ENCODE measurements around the gene SAPCD2. TPM values are rescaled to one million over a fixed set of nuclear protein-coding genes. Genes with fewer than 3 reads are reported as not detected.

The SAPCD2 gene
- total RNA-seq, 4 donors from 2014 or later, result 0.16 to 0.24 (median 0.17) TPM; not detected in 1

- in situ Hi-C loops (cut with MboI; ENCODE audit: low sequenced_read_pairs in 4 of 4), result no loop called here
- Histone ChIP-seq H3K27me3 (no peaks in the 10 kb centered on the region), H3K27ac (no peak overlapping the region), H3K4me1 (peaks cover 6 to 8% of the 10 kb centered on the region in 2 donors), H3K4me3 (no peak overlapping the region), H3K36me3 (peaks cover 0 to 12% of the 10 kb centered on the region in 2 donors), H3K9me3 (no peaks in the 10 kb centered on the region)
- DNase-seq (peak in 1 of 2 donors; percentile 39), ATAC-seq (peak in 1 of 2 donors; percentile 24)
- TF ChIP-seq POLR2A (IDR thresholded peaks at IDR 0.05), result no peak
- intact Hi-C loops (cut with DNase I; ENCODE audit: low total_unique reads), result no loop called here
Measured at GRCh38 chr9:137021979-137022661, 48.2 kb downstream of the SAPCD2 start.

GRCh38 chr9:137021568-137021978 lies 48.8 kb downstream of the SAPCD2 start:
- DNase-seq, result no peak
- peaks cover 0 to 18% of the 10 kb centered on the region in 2 donors for H3K36me3 ChIP-seq

GRCh38 chr9:137020771-137021567 lies 49.4 kb downstream of the SAPCD2 start:
- ATAC-seq, result no peak
- in situ Hi-C loops (cut with MboI; ENCODE audit: low sequenced_read_pairs in 4 of 4), result no loop called here
- H3K36me3 ChIP-seq, result peaks cover 0 to 22% of the 10 kb centered on the region in 2 donors

More at GRCh38 chr9:137021568-137021978, 48.8 kb downstream of the SAPCD2 start:
- in situ Hi-C loops (cut with MboI; ENCODE audit: low sequenced_read_pairs in 4 of 4), result no loop called here
- no peak overlapping the region for H3K27ac ChIP-seq
- no peaks in the 10 kb centered on the region for H3K9me3 ChIP-seq
- intact Hi-C loops (cut with DNase I; ENCODE audit: low total_unique reads), result no loop called here
- H3K4me3 ChIP-seq, result no peak overlapping the region
- TF ChIP-seq POLR2A (IDR thresholded peaks at IDR 0.05) (no peak), CTCF (IDR thresholded peaks at IDR 0.05 in 4 of 5, conservative IDR thresholded peaks at IDR 0.05 in 1 of 5) (no peak)
- ATAC-seq, result no peak
- H3K4me1 ChIP-seq, result peaks cover under 1 to 3% of the 10 kb centered on the region in 2 donors
- H3K27me3 ChIP-seq, result no peaks in the 10 kb centered on the region

GRCh38 chr9:137019891-137020683 lies 50.3 kb downstream of the SAPCD2 start:
- no peaks in the 10 kb centered on the region for H3K9me3 ChIP-seq
- no peak for TF ChIP-seq CTCF (IDR thresholded peaks at IDR 0.05 in 4 of 5, conservative IDR thresholded peaks at IDR 0.05 in 1 of 5)
- TF ChIP-seq POLR2A (IDR thresholded peaks at IDR 0.05), result no peak
- no peak for DNase-seq
- H3K36me3 ChIP-seq, result peaks cover 0 to 31% of the 10 kb centered on the region in 2 donors
- no peak for ATAC-seq
- no peak overlapping the region for H3K4me3 ChIP-seq
- in situ Hi-C loops (cut with MboI; ENCODE audit: low sequenced_read_pairs in 4 of 4) (no loop called here), intact Hi-C loops (cut with DNase I; ENCODE audit: low total_unique reads) (no loop called here)
- H3K27me3 ChIP-seq, result no peaks in the 10 kb centered on the region
- no peak overlapping the region for H3K27ac ChIP-seq
- H3K4me1 ChIP-seq, result no peaks in the 10 kb centered on the region

More at GRCh38 chr9:137020771-137021567, 49.4 kb downstream of the SAPCD2 start:
- Histone ChIP-seq H3K9me3 (no peaks in the 10 kb centered on the region), H3K27me3 (no peaks in the 10 kb centered on the region), H3K27ac (no peak overlapping the region), H3K4me1 (no peaks in the 10 kb centered on the region), H3K4me3 (no peak overlapping the region)
- intact Hi-C loops (cut with DNase I; ENCODE audit: low total_unique reads), result no loop called here
- DNase-seq, result no peak
- TF ChIP-seq CTCF (IDR thresholded peaks at IDR 0.05 in 4 of 5, conservative IDR thresholded peaks at IDR 0.05 in 1 of 5), result no peak
- TF ChIP-seq POLR2A (IDR thresholded peaks at IDR 0.05), result no peak

All from gastrocnemius medialis (tissue), 4 donors.